ENCODE data around the gene INSM2.

The INSM2 gene

DNA sequence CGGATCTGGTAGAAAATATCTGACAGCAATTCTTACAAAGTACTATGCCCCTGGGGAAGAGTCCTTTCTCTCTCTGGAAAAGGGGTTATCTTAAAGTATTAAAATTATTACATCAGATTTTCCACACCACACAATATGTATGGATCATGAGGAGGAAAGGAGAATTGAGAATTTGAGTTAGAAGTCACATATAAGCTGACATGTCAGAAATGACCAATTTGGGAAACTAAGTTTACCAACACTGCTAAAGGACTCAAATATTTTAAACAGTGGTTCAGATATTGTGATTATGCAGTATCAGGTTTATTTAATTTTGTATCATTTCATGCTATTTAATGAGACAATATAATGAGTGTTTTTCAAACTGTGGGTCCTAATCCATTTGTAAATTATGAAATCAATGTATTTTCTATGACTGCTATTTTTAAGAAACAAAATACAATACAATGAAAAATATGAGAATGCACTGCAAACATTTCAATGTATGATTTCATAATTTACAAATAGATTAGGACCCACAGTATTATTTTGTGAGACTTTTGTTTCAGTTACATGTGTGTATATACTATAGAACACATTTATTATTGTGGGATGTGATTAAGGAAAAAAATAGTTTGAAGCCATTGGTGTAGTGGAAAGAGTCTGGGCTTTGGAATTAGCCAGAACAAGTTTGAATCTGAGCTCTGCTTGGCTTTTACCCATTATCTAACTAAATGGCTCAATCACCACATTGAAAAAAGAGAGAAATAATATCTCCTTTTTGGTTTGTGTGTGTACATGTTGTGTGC lies 1.8 kb upstream of the INSM2 start:
- Histone ChIP-seq H3K4me3 (ENCODE audit: low read length) (no peak overlapping the region), H3K9me3 (ENCODE audit: low read length) (no peaks in the 10 kb centered on the region), H3K36me3 (ENCODE audit: insufficient read depth, low read length) (no peaks in the 10 kb centered on the region), H3K27me3 (ENCODE audit: insufficient read depth, low read length) (peaks cover 69% of the 10 kb centered on the region), H3K4me1 (ENCODE audit: insufficient read depth, low read length) (peaks cover 11% of the 10 kb centered on the region), H2AFZ (ENCODE audit: low read depth, low read length) (no peak overlapping the region)

DNA sequence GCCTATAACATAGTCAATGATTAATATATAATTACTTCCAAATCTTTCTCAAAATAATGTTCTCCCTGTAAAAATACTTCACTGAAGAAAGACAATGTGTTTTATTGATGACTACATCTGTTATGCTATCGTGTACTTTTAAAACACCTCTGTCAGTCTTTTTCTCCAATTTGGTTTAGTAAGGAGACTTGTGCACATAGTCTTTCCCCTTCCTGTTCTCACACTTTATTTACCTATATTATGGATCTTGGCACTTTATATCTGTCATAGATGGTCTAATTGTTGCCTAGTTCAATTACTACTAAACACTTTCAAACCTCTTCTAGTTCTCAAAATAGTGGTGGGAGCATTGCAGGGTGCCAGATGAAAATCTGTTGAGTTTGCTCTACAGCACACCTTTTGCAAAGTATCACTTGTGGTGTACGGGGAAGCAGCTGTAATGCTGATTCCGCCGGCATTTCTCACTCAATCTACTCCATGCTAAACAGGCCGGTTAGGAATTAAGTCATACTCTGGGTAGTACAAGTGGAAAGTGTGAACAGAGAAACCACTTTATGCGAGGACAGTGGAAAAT lies 1.1 kb upstream of the INSM2 start:
- Histone ChIP-seq H3K27me3 (ENCODE audit: insufficient read depth, low read length) (peaks cover 69% of the 10 kb centered on the region), H3K4me1 (ENCODE audit: insufficient read depth, low read length) (peaks cover 11% of the 10 kb centered on the region), H3K9me3 (ENCODE audit: low read length) (no peaks in the 10 kb centered on the region), H3K36me3 (ENCODE audit: insufficient read depth, low read length) (no peaks in the 10 kb centered on the region), H2AFZ (ENCODE audit: low read depth, low read length) (peak overlapping the region; percentile 64), H3K4me3 (ENCODE audit: low read length) (peak overlapping the region; percentile 56)

DNA sequence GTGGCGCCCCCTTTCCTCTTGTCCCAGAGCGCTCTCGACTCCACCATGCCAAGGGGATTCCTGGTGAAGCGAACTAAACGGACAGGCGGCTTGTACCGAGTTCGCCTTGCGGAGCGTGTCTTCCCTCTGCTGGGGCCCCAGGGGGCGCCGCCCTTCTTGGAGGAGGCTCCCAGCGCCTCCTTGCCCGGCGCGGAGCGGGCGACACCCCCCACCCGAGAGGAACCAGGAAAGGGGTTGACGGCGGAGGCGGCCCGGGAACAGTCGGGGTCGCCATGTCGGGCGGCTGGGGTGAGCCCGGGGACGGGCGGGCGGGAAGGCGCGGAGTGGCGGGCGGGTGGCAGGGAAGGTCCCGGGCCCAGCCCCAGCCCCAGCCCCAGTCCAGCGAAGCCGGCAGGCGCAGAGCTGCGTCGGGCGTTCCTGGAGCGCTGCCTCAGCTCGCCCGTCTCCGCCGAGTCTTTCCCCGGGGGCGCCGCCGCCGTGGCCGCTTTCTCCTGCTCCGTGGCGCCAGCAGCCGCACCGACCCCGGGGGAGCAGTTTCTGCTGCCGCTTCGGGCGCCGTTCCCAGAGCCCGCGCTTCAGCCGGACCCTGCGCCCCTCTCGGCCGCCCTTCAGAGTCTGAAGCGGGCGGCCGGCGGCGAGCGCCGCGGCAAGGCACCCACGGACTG lies 376 bp downstream of the INSM2 start:
- Histone ChIP-seq H2AFZ (ENCODE audit: low read depth, low read length) (peak overlapping the region; percentile 64), H3K27me3 (ENCODE audit: insufficient read depth, low read length) (peaks cover 63% of the 10 kb centered on the region), H3K36me3 (ENCODE audit: insufficient read depth, low read length) (no peaks in the 10 kb centered on the region), H3K4me3 (ENCODE audit: low read length) (peak overlapping the region; percentile 56), H3K9me3 (ENCODE audit: low read length) (no peaks in the 10 kb centered on the region), H3K4me1 (ENCODE audit: insufficient read depth, low read length) (peaks cover 11% of the 10 kb centered on the region)

DNA sequence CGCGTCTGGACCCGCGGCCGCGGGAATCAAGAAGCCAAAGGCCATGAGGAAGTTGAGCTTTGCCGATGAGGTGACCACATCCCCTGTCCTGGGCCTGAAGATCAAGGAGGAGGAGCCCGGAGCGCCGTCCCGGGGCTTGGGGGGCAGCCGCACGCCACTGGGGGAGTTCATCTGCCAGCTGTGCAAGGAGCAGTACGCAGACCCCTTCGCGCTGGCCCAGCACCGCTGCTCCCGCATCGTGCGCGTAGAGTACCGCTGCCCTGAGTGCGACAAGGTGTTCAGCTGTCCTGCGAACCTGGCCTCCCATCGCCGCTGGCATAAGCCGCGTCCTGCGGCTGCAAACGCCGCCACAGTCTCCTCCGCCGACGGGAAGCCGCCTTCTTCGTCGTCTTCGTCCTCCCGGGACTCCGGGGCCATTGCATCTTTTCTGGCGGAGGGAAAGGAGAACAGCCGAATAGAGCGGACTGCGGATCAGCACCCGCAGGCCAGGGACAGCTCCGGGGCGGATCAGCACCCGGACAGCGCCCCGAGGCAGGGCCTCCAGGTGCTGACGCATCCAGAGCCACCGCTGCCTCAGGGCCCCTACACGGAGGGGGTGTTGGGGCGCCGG lies 1.0 kb downstream of the INSM2 start:
- Histone ChIP-seq H2AFZ (ENCODE audit: low read depth, low read length) (peak overlapping the region; percentile 64), H3K27me3 (ENCODE audit: insufficient read depth, low read length) (peaks cover 57% of the 10 kb centered on the region), H3K9me3 (ENCODE audit: low read length) (no peaks in the 10 kb centered on the region), H3K4me3 (ENCODE audit: low read length) (peak overlapping the region; percentile 56), H3K4me1 (ENCODE audit: insufficient read depth, low read length) (peaks cover 11% of the 10 kb centered on the region), H3K36me3 (ENCODE audit: insufficient read depth, low read length) (no peaks in the 10 kb centered on the region)

DNA sequence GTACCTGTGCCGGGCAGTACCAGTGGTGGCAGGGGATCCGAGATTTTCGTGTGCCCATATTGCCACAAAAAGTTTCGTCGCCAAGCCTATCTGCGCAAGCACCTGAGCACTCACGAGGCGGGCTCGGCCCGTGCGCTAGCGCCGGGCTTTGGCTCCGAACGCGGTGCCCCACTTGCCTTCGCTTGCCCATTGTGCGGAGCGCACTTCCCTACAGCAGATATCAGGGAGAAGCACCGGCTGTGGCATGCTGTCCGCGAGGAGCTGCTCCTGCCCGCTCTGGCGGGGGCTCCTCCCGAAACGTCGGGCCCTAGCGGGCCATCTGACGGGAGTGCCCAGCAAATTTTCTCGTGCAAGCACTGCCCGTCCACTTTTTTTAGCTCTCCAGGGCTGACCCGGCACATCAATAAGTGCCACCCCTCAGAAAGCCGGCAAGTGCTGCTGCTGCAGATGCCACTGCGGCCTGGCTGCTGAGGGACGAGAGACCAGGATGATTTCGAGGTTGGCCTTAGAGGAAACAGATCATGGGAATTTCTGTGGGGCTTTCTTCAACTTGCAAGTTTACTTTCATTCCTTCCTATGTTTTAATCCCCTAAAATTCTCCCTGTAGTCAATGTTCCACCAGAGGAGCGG lies 1.6 kb downstream of the INSM2 start:
- H3K4me1 ChIP-seq (ENCODE audit: insufficient read depth, low read length), result peaks cover 11% of the 10 kb centered on the region
- no peak overlapping the region for H2AFZ ChIP-seq (ENCODE audit: low read depth, low read length)
- H3K36me3 ChIP-seq (ENCODE audit: insufficient read depth, low read length), result no peaks in the 10 kb centered on the region
- H3K9me3 ChIP-seq (ENCODE audit: low read length), result no peaks in the 10 kb centered on the region
- H3K4me3 ChIP-seq (ENCODE audit: low read length), result peak overlapping the region; percentile 56
- H3K27me3 ChIP-seq (ENCODE audit: insufficient read depth, low read length), result peaks cover 50% of the 10 kb centered on the region

DNA sequence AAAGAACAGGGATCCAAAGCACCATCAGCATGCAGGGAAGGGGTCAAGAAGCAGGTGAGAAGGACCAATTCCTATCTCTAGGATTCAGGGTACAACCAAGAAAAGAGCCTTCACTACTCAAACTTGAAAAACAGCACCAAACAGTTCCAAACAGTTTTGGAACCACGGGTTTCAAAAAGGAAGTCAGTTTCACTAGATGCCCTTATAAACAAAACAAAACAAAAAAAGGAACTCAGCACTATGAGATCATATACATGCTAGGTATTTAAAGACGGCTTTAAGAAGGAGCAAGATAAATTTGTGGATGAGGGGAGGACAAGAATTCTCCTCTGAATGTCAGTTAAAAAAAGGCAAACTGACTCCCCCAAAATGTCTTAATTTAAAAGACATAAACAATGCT lies 6.0 kb downstream of the INSM2 start:
- Histone ChIP-seq H3K4me3 (ENCODE audit: low read length) (no peak overlapping the region), H2AFZ (ENCODE audit: low read depth, low read length) (no peak overlapping the region), H3K9me3 (ENCODE audit: low read length) (no peaks in the 10 kb centered on the region), H3K36me3 (ENCODE audit: insufficient read depth, low read length) (no peaks in the 10 kb centered on the region), H3K4me1 (ENCODE audit: insufficient read depth, low read length) (peaks cover 6% of the 10 kb centered on the region), H3K27me3 (ENCODE audit: insufficient read depth, low read length) (peaks cover 20% of the 10 kb centered on the region)

DNA sequence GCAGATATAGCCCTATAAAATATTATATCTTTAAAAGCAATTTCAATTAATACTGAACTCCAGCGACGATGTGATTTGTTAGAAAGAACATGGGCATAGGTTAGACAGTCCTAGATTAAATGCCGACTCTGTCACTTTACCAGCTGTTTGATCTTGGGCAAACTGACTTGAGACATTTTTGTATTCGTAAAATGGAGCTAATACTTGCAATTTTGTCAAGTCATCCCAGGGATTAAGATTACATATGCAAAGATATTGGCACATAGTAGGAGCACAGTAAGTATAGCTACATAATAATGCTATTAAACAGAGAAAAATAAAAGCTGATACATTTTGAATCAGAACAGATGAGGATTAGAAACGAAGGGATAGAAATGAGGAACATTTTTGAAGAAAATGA lies 9.0 kb downstream of the INSM2 start:
- Histone ChIP-seq H3K9me3 (ENCODE audit: low read length) (no peaks in the 10 kb centered on the region), H3K4me1 (ENCODE audit: insufficient read depth, low read length) (no peaks in the 10 kb centered on the region), H3K36me3 (ENCODE audit: insufficient read depth, low read length) (no peaks in the 10 kb centered on the region), H3K4me3 (ENCODE audit: low read length) (no peak overlapping the region), H2AFZ (ENCODE audit: low read depth, low read length) (no peak overlapping the region), H3K27me3 (ENCODE audit: insufficient read depth, low read length) (no peaks in the 10 kb centered on the region)

DNA sequence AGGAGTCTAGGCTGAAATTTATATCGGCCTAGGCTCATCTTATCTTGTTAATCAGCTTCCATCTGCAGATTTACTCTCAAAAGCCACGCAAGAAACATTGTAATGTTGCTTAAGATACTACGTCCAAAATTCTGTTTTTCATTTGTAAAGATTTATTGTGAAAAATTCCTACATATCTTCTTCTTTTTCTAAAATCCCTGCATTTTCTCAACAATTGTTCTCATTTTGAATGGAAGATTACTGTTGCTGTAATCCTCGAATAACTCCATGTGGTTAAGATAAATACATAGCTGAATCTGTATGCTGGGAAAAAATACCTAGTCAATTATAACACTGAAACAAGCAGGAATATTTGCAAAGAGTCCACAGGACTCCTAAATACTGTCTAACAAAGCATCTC lies 15.6 kb downstream of the INSM2 start:
- no peak overlapping the region for H2AFZ ChIP-seq (ENCODE audit: low read depth, low read length)
- H3K27me3 ChIP-seq (ENCODE audit: insufficient read depth, low read length), result no peaks in the 10 kb centered on the region
- no peaks in the 10 kb centered on the region for H3K9me3 ChIP-seq (ENCODE audit: low read length)
- peaks cover 15% of the 10 kb centered on the region for H3K4me1 ChIP-seq (ENCODE audit: insufficient read depth, low read length)
- no peak overlapping the region for H3K4me3 ChIP-seq (ENCODE audit: low read length)
- H3K36me3 ChIP-seq (ENCODE audit: insufficient read depth, low read length), result no peaks in the 10 kb centered on the region

DNA sequence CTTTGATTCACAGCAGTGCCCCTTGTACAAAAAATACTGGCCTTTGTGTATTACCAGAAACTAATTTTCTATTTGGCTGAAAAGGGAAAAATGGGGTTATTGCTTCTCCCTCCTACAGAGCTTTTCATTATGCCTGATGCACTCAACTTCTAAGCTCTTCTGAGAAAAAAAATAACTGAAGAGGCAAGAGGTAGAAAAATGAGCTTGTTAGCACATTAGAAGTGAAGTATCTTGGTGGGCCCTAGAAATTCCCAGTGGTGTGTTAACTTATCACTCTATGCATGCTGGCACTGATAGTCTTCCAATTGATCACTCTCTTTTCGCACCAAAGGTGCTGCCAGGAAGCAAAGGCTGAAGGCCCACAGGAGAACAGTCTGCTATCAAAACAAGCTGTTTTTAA lies 17.1 kb downstream of the INSM2 start:
- Histone ChIP-seq H3K4me3 (ENCODE audit: low read length) (no peak overlapping the region), H3K9me3 (ENCODE audit: low read length) (no peaks in the 10 kb centered on the region), H2AFZ (ENCODE audit: low read depth, low read length) (no peak overlapping the region), H3K4me1 (ENCODE audit: insufficient read depth, low read length) (peaks cover 15% of the 10 kb centered on the region), H3K36me3 (ENCODE audit: insufficient read depth, low read length) (no peaks in the 10 kb centered on the region), H3K27me3 (ENCODE audit: insufficient read depth, low read length) (no peaks in the 10 kb centered on the region)

DNA sequence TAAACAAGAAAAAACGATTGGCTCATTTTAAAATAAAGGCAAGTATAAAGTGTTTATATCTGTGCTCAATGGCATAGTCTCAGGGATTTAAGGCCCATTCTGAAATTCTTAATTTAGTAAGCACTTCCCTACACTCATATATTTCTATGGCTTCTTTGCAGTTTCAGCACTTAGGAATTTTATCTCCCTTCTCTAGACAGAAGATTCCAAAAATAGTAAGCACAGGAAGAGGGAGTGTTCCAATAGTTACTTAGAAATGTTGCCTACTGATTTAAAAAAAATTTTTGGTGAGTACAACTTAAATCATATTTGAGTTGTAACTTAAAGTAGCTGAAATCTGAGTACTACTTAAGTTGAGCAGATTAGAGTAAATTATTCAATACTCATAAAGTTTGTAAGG lies 19.8 kb downstream of the INSM2 start:
- H3K4me1 ChIP-seq (ENCODE audit: insufficient read depth, low read length), result peaks cover 20% of the 10 kb centered on the region
- no peaks in the 10 kb centered on the region for H3K9me3 ChIP-seq (ENCODE audit: low read length)
- H2AFZ ChIP-seq (ENCODE audit: low read depth, low read length), result no peak overlapping the region
- H3K36me3 ChIP-seq (ENCODE audit: insufficient read depth, low read length), result no peaks in the 10 kb centered on the region
- H3K27me3 ChIP-seq (ENCODE audit: insufficient read depth, low read length), result no peaks in the 10 kb centered on the region
- no peak overlapping the region for H3K4me3 ChIP-seq (ENCODE audit: low read length)

DNA sequence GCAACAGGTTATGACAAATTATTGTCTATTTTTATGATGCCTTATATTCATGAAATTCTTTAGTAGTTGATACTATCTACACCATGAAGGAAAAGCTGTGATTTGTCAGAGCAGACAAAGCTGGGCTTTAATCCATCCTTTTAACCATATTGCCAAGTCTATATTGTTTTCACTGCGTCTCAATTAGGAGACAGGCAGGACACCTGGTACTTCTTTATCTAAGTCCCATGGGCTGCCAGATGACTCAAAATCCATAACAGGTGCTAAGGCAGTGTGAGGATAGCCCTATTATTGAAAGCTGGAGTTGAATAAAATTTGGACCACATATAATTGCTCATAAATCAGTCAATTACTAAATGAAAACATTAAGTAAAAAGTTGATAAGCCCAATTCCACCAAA lies 22.6 kb downstream of the INSM2 start:
- H3K4me3 ChIP-seq (ENCODE audit: low read length), result no peak overlapping the region
- H3K4me1 ChIP-seq (ENCODE audit: insufficient read depth, low read length), result peaks cover 6% of the 10 kb centered on the region
- no peaks in the 10 kb centered on the region for H3K9me3 ChIP-seq (ENCODE audit: low read length)
- H2AFZ ChIP-seq (ENCODE audit: low read depth, low read length), result no peak overlapping the region
- H3K27me3 ChIP-seq (ENCODE audit: insufficient read depth, low read length), result no peaks in the 10 kb centered on the region
- H3K36me3 ChIP-seq (ENCODE audit: insufficient read depth, low read length), result no peaks in the 10 kb centered on the region

DNA sequence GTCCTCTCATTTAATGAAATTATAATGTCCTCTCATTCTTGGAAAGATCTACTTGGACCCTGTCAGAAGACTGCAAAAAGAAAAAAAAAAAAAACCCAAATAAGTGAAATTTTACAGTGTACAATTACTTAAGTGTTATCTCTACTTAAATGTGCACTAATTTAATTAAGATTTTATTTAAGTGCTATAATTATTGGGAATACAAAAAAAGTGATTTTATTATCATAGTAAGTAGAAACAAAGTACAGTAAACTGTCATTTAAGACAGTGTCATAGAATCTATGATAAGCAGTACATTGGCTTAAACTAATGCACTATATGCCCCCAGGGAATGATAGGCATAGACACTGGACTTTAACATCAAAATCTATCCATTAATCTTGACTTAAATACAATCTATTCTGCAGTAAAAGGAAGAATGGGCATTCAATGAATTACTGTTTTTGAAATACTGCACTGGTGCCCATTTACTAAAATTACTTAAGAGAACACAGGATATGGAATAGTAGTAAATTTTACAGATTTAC lies 23.3 kb downstream of the INSM2 start:
- H3K27me3 ChIP-seq (ENCODE audit: insufficient read depth, low read length), result no peaks in the 10 kb centered on the region
- H3K4me3 ChIP-seq (ENCODE audit: low read length), result no peak overlapping the region
- no peaks in the 10 kb centered on the region for H3K36me3 ChIP-seq (ENCODE audit: insufficient read depth, low read length)
- H3K4me1 ChIP-seq (ENCODE audit: insufficient read depth, low read length), result peaks cover 6% of the 10 kb centered on the region
- H2AFZ ChIP-seq (ENCODE audit: low read depth, low read length), result no peak overlapping the region
- H3K9me3 ChIP-seq (ENCODE audit: low read length), result no peaks in the 10 kb centered on the region

DNA sequence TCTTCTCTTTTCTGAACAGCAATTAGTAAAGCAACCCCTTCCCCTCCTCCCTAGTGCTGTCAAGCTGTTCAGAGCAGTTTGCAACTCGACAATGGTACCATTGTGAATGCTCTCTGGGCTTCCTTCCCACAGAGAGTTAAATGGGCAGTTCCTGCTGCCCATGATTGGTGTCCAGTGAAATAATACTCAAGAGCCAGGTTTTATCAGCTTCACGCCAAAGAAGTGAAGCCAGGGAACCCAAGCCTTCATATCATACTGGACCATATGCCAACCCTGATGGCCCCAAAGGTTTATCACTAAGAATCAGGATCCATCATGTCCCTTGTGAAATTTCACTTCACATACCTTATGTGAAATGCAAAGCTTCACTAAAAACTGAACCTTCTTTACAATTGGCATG lies 24.7 kb downstream of the INSM2 start:
- no peaks in the 10 kb centered on the region for H3K27me3 ChIP-seq (ENCODE audit: insufficient read depth, low read length)
- no peak overlapping the region for H2AFZ ChIP-seq (ENCODE audit: low read depth, low read length)
- no peak overlapping the region for H3K4me3 ChIP-seq (ENCODE audit: low read length)
- peaks cover 6% of the 10 kb centered on the region for H3K4me1 ChIP-seq (ENCODE audit: insufficient read depth, low read length)
- H3K36me3 ChIP-seq (ENCODE audit: insufficient read depth, low read length), result no peaks in the 10 kb centered on the region
- H3K9me3 ChIP-seq (ENCODE audit: low read length), result no peaks in the 10 kb centered on the region
